Measurements from ENCODE around the gene SKAP1.
"Not testable (repeated sequence)": the region's sequence is repeated elsewhere in the genome, so short reads cannot be mapped to it uniquely, and the experiment has no call there.

The SKAP1 gene

DNA sequence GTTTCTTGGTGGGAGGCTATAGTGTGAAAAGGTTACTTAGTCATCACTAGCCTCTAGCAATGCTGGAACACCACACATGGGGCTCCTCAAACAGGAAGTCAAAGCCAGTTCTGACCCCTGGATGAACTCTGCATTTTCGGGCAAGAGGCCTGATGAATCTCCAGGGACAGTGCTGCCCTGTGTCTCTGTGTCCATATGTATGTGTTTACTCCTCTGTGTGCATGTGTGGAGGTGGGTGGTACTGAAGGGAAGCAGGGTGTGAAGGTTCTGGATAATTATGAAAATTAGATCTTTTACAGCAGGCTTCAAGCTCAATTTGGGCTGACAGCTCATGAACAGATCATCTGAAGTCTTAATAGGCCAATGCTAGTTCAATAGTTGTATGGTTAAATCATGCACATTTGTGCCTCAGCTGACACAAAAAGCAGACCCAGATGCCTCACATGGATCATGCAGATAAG is 188.9 kb downstream of the SKAP1 start:
- no peak for DNase-seq

GRCh38 chr17:48240562-48241130 is 189.4 kb downstream of the SKAP1 start:
- DNase-seq: no peak

GRCh38 chr17:48240122-48240521 is 189.9 kb downstream of the SKAP1 start:
- DNase-seq: no peak

DNA sequence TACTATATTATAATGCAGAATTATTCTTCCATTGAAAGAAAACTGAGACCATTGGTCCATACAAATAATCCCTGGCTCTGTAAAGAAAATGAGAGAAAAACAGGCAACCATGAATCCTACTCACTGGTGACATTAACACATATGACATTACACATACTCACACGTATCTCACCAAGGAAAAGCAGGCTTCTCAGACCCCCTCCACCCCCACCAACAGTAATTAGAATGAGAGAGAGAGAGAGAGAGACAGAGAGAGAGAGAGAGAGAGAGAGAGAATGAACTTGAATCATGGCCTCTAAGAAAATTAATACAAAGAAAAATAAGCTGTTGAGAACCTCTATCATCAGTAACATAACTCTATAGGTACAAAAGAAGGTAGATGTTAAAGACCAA is 190.4 kb downstream of the SKAP1 start:
- no peak for DNase-seq

GRCh38 chr17:48238933-48239602 is 190.9 kb downstream of the SKAP1 start:
- DNase-seq: no peak

GRCh38 chr17:48237456-48237855 is 192.6 kb downstream of the SKAP1 start:
- no peak for DNase-seq

DNA sequence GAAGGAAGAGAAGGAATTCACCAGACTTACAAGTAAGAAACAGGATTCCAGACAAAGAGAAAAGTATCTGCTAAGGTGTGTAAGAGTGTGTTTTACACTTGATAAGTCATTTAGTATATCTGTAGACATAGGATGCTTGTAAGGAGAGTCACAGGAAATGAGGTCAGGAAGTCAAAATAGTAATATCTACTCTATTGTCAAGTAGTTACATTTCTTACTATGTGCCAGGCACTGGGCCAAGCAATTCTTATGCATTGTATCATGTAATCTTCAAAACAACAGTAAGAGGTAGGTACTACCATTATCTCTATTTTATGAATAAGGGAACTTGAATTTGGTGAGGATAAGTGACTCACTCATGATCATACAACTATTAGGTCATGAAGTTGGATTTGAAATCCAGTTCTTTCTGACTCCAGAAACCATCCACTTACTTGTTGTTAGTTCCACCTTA is 193.3 kb downstream of the SKAP1 start:
- no peak for DNase-seq

GRCh38 chr17:48234922-48235321 is 195.1 kb downstream of the SKAP1 start:
- DNase-seq: no peak

DNA sequence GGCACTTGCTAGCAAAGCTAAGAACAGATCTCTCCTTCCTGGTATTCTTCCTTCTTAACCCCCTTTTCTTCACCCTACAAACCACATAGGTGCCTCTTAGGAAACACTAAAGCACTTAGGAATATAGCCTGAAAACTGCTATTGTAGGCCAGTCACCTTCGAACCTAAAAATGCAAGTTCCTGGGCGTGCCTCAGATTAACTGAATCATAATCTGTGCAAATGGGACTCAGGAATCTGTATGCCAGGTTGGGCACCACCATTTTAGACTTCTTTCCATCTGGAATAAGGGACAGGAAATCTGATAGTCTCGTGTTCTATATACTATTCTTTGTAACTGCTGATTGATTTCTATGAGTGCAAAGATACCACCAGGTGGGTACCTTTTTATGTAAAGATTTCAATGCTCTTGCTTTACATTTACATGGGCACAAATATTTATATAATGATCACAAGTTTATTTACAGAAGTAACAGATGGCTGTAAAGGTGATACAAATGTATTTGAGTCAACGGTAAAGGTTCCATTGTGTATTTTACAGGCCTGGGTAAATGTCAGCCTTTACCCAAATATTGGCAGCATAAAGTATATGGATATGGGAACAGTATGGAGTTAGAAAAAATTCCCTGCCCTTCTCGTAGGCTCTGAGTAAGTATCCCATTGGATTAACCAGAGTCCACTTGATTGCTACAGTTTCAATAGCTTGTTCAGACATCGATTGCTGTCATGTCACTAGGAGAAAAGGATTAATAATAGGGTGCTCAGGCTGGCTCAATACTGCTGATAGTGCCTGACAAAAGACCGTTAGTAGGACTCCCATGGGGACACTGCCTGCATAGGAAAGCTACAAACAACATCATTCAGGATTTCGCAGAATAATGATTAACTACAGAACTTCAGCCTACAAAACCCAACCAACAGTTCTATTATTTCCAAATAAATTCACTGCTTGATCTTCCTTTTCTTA is 197.7 kb downstream of the SKAP1 start:
- DNase-seq: no peak

DNA sequence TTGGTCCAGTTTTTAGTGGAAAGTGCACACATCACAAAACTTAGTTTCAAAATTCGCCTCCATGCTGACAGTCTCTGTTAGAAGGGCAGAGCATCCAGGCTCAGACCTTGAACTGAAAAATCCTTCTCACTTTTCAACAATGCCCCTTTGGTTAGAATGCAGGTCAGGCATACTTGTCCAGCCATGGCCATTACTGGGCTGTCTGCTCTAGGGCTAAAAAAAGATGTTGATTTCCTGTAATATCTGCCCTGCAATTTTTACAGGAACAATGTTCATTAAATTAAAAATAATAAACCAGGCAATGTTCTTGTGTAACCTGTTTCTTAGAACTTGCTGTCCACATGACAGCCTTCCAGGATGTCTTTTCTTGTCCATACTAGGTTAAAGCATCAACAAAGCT is 200.1 kb downstream of the SKAP1 start:
- DNase-seq: no peak

DNA sequence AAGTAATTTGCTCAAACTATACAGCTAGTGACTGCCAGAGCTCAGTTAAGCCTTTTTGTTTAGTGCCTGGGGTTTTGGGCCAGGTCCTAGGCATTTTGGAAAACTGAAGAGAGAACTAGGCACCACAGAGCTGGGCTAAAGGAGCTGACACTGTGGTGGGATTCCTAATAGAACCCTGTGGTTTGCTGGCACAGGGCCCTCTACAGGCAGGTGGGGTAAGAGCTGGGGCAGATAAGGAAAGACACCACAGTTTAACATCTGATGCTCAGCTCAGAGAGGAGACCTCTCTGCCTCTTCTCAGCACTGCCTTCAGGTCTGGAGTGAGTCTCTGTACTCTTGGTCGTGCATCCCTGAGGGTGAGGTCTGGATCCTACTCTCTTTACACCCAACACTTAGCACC is 201.3 kb downstream of the SKAP1 start:
- DNase-seq: no peak

- DNase-seq: no peak
These were observed 204.1 kb downstream of the SKAP1 start for GRCh38 chr17:48225725-48226567.

DNA sequence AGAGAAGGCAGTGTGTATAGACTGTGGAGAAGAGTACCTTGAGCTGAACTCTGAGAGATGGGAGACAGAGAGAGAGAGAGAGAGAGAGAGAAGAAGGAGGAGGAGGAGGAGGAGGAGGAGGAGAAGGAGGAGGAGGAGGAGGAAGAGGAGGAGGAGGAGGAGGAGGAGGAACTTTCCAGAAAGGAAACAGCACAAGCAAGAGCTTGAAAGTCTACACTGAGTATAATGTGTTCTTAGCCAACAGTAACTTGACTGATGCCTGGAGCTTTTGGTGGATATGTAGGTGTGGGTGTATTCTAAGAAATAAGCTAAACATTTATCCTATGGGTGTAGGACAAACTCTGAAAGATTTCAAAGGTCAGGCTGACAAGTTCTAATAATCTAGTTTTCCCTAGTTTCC is 206.1 kb downstream of the SKAP1 start:
- DNase-seq: no peak

GRCh38 chr17:48219617-48220016 is 210.4 kb downstream of the SKAP1 start:
- DNase-seq: no peak

DNA sequence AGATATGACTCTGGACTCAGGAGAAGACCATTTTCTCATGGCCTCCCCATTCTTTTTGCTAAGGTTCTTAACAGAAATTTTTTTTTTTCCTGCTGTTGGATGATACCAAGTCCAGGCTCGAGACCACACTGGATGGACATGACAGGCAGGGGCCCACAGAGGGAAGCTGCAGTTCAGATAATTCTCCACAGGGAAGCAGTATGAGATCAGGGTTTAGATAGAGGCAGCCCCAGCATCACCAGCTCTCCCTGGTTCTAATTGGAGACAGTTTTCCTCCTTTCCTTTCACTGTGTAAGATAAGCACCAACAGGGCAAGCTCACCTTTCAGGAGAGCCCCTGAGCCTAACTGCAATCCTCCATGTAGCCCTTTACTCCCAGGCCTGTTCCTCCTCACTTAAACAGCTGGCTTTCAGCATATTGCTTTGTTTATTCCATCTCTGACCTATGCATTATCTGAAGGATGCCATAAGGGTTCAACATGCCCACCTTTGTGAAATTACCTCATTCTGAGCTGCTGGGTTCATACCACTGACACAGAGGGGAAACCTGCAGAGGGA is 214.4 kb downstream of the SKAP1 start:
- no peak for DNase-seq

DNA sequence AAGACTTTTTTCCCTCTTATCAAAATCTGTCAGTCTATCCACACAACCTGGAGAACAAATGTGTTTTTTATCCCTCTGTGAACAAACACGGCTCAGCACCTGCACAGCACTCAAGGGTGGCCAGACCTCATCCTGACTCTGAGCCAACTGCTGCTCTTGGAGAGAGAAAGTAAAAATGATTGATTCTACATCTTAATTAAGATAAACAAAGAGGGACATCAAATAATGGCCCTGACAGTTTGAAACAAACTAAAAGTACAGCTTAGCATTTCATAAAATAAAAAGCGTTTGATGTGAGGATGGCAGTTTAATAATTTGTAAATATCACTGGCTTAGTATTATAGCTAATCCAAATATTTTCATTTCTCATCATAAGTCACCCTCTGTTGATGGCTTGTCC is 216.2 kb downstream of the SKAP1 start:
- DNase-seq: no peak

DNA sequence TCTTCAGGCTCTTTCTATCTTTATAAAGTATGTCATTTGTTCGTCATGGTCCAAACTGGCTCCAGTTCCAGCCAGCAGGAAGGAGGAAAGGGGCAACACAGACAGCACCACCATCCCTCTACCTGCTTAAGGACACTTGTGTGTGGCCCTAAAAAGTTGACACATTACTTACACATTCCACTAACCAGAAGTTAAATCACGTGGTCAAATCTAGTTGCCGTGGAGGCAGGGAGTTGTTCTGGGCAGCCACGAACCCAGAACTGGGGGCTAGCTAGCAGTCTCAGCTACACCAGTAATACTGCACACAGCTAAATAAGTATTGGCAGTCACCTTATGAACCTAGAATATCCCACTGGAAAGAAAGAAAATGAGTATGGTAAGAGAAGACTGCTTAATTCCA is 218.2 kb downstream of the SKAP1 start:
- DNase-seq: no peak

DNA sequence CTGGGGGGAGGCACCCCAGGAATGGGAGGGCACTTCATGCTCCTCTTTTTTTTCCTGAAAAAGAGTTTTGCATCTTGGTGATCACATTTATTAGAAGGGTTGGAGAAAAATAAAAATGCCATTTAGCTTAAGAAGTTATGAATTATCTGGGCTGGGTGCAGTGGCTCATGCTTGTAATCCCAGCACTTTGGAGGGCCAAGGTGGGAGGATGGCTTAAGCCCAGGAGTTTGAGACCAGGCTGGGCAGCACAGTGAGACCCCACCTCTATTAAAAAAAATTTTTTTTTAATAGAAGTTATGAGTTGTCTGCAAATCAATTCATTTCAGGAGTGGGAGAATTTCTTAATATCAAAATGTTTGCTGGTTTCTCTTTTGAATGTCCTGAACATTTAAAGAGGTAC is 219.0 kb downstream of the SKAP1 start:
- no peak for DNase-seq

GRCh38 chr17:48209973-48210372 is 220.0 kb downstream of the SKAP1 start:
- DNase-seq: no peak

- DNase-seq: no peak
These were observed 222.1 kb downstream of the SKAP1 start for GRCh38 chr17:48207776-48208544.

DNA sequence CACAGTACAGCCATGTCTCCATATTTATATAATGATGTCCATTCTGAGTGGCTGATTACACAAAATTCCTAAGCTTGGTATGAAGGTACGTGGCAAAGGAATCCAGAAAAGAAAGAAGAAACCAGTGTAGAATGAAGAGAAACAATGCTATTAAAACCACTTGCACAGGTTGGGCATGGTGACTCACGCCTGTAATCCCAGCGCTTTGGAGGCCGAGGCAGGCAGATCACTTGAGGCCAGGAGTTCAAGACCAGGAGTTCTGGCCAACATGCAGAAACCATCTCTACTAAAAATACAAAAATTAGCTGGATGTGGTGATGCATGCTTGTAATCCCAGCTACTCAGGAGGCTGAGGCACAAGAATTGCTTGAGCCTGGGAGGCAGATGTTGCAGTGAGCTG is 223.0 kb downstream of the SKAP1 start:
- DNase-seq: not testable (repeated sequence)

DNA sequence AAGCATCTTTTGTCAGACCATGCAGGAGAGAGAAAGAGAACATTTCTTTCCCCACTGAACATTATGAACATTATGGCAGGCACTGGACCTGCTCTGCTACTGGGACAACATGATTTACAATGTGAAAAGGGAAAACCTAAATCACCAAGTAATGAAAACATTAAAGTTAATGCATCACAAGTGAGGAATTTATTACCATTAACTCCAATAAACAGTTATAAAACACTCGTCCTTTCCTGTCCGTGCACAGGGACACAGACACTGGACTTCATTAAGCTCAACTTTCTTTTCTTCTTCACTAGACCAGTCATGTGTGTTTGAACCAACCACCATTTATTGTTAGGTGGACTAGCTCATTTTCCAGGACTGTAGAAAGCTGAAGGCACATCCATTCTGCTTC is 227.1 kb downstream of the SKAP1 start:
- DNase-seq: no peak

All from stimulated activated naive CD4-positive, alpha-beta T cell (primary cell).